Tibial nerve (tissue), 4 donors: ENCODE results near the gene RPP14. TPM values are rescaled to one million over a fixed set of nuclear protein-coding genes. Genes with fewer than 3 reads are reported as not detected.

Experiments used
- DNase-seq, 2 donors: peaks; one replicate each; pipeline ENCODE4 v3.0.0-alpha.2; 2019; ENCODE audit warnings: low spot score in 2 of 2
- H3K27ac ChIP-seq, 4 donors: fragments of 200-600 bp; sonication (generic) in 3 of 4; one replicate each; pipeline ENCODE4 v1.5.1; 2017 to 2019; ENCODE audit warnings: mild to moderate bottlenecking in 1 of 4
- H3K27me3 ChIP-seq, 2 donors: fragments of 200-600 bp; sonication (generic) in 1 of 2; one replicate each; pipeline versions ENCODE4 v1.5.1 to v1.6.0; 2017 to 2019
- H3K36me3 ChIP-seq, 3 donors: fragments of 200-600 bp; sonication (generic); one replicate each; pipeline ENCODE4 v1.5.1; 2018 to 2019
- H3K4me1 ChIP-seq, 4 donors: fragments of 200-600 bp; sonication (generic) in 3 of 4; one replicate each; pipeline ENCODE4 v1.5.1; 2017 to 2019
- H3K4me3 ChIP-seq, 4 donors: fragments of 200-600 bp; sonication (generic) in 3 of 4; one replicate each; pipeline ENCODE4 v1.5.1; 2017 to 2019; ENCODE audit warnings: mild to moderate bottlenecking in 1 of 4, moderate library complexity in 1 of 4
- H3K9me3 ChIP-seq, 4 donors: fragments of 200-600 bp; sonication (generic) in 3 of 4; one replicate each; pipeline ENCODE4 v1.5.1; 2017 to 2019
- CTCF ChIP-seq, 5 experiments: fragments of 200-600 bp in 3 of 5; fragments of 450-650 bp in 2 of 5; sonication (generic) in 3 of 5; IDR thresholded peaks; one replicate each; pipeline ENCODE4 v1.5.1; 2016 to 2019; ENCODE audit warnings: antibody characterized with exemption in 5 of 5, mild to moderate bottlenecking in 3 of 5, moderate library complexity in 2 of 5
- EP300 ChIP-seq, 2 donors: sonication (generic); formaldehyde crosslinking; IDR thresholded peaks; one replicate each; pipeline ENCODE4 v1.6.1; 2017; ENCODE audit warnings: antibody characterized with exemption in 2 of 2, mild to moderate bottlenecking in 1 of 2
- POLR2A ChIP-seq, 2 donors: fragments of 450-650 bp; IDR thresholded peaks; one replicate each; pipeline ENCODE4 v1.6.1; 2017; ENCODE audit warnings: antibody characterized with exemption in 2 of 2, mild to moderate bottlenecking in 2 of 2, moderate library complexity in 2 of 2
- WGBS, 2 donors: methylation state at CpG; one replicate each; pipeline ENCODE4 v1.1.5; 2018; 5-methylcytosine and 5-hydroxymethylcytosine counted together
- total RNA-seq, 4 donors: library from RNA; depleted of rRNA; stranded (reverse); fragments of >200 nt; gene quantifications; one replicate each; pipeline ENCODE4 v1.1.0, GENCODE V29; 2016

Gene RPP14
- total RNA-seq, 4 donors from 2014 or later, result 5.7 to 14.0 (median 8.6) TPM

- no peak for TF ChIP-seq EP300 (IDR thresholded peaks at IDR 0.05)
- TF ChIP-seq CTCF (IDR thresholded peaks at IDR 0.05), result no peak
- TF ChIP-seq POLR2A (IDR thresholded peaks at IDR 0.05), result no peak
- H3K9me3 ChIP-seq, result no peaks in the 10 kb centered on the region
- H3K4me1 ChIP-seq, result no peaks in the 10 kb centered on the region
- WGBS, 2 donors, result 60 to 71% methylated on average over 3 of the region's 3 CpGs
- no peaks in the 10 kb centered on the region for H3K27me3 ChIP-seq
- no peak overlapping the region for H3K4me3 ChIP-seq
- no peak for DNase-seq
- H3K36me3 ChIP-seq, result peaks cover 0 to 19% (median 0%) of the 10 kb centered on the region in 3 donors
- no peak overlapping the region for H3K27ac ChIP-seq
Observed at GRCh38 chr3:58298190-58298589, 7.9 kb upstream of the RPP14 start.

- 48 to 53% methylated on average over 2 of the region's 2 CpGs for WGBS, 2 donors
- Histone ChIP-seq H3K27me3 (no peaks in the 10 kb centered on the region), H3K36me3 (peaks cover 0 to 11% (median 0%) of the 10 kb centered on the region in 3 donors), H3K27ac (no peak overlapping the region), H3K4me3 (no peak overlapping the region), H3K9me3 (no peaks in the 10 kb centered on the region), H3K4me1 (no peaks in the 10 kb centered on the region)
- no peak for TF ChIP-seq POLR2A (IDR thresholded peaks at IDR 0.05)
- TF ChIP-seq CTCF (IDR thresholded peaks at IDR 0.05), result no peak
- no peak for TF ChIP-seq EP300 (IDR thresholded peaks at IDR 0.05)
- DNase-seq, result no peak
Observed at GRCh38 chr3:58299075-58299474, 7.0 kb upstream of the RPP14 start.

- Histone ChIP-seq H3K27ac (no peak overlapping the region), H3K27me3 (no peaks in the 10 kb centered on the region), H3K9me3 (no peaks in the 10 kb centered on the region), H3K4me1 (no peaks in the 10 kb centered on the region), H3K36me3 (peaks cover 0 to 5% (median 0%) of the 10 kb centered on the region in 3 donors), H3K4me3 (no peak overlapping the region)
- DNase-seq, result peak in 1 of 2 donors; percentile 21
- WGBS, 2 donors, result 11 to 15% methylated on average over 8 of the region's 8 CpGs
- no peak for TF ChIP-seq POLR2A (IDR thresholded peaks at IDR 0.05)
- peak; percentile 24 to 73 (median 52) for TF ChIP-seq CTCF (IDR thresholded peaks at IDR 0.05)
- no peak for TF ChIP-seq EP300 (IDR thresholded peaks at IDR 0.05)
Observed at GRCh38 chr3:58299839-58300516, 6.1 kb upstream of the RPP14 start.

GRCh38 chr3:58307639-58308215, 1.7 kb downstream of the RPP14 start:
- no peaks in the 10 kb centered on the region for H3K9me3 ChIP-seq
- 29 to 36% methylated on average over 10 of the region's 10 CpGs for WGBS, 2 donors
- peaks cover 2 to 33% (median 4%) of the 10 kb centered on the region in 3 donors for H3K36me3 ChIP-seq
- TF ChIP-seq CTCF (IDR thresholded peaks at IDR 0.05) (peak in 2 of 5 experiments; percentile 23 to 25), EP300 (IDR thresholded peaks at IDR 0.05) (no peak)
- peak overlapping the region; percentile 65 to 88 (median 82) for H3K4me3 ChIP-seq
- peaks cover 0 to 47% (median 23%) of the 10 kb centered on the region in 4 donors for H3K4me1 ChIP-seq
- H3K27ac ChIP-seq, result peak overlapping the region in 3 of 4 donors; percentile 92 to 98 (median 95)
- peak in 1 of 2 donors; percentile 43 for DNase-seq
- no peaks in the 10 kb centered on the region for H3K27me3 ChIP-seq

GRCh38 chr3:58308728-58309127, 2.7 kb downstream of the RPP14 start:
- no peaks in the 10 kb centered on the region for H3K9me3 ChIP-seq
- no peaks in the 10 kb centered on the region for H3K27me3 ChIP-seq
- H3K4me1 ChIP-seq, result peaks cover 0 to 52% (median 23%) of the 10 kb centered on the region in 4 donors
- peak overlapping the region in 1 of 4 donors; percentile 15 for H3K27ac ChIP-seq
- H3K4me3 ChIP-seq, result peak overlapping the region in 1 of 4 donors; percentile 13
- peak in 1 of 2 donors; percentile 30 for DNase-seq
- peaks cover 2 to 43% (median 4%) of the 10 kb centered on the region in 3 donors for H3K36me3 ChIP-seq
- no peak for TF ChIP-seq POLR2A (IDR thresholded peaks at IDR 0.05)
- TF ChIP-seq CTCF (IDR thresholded peaks at IDR 0.05), result no peak
- TF ChIP-seq EP300 (IDR thresholded peaks at IDR 0.05), result no peak
- 5 to 14% methylated on average over 1 of the region's 1 CpG for WGBS, 2 donors
